Dermis blood vessel endothelial cell (primary cell): ENCODE measurements around the gene PDPN. TPM values are rescaled to one million over a fixed set of nuclear protein-coding genes. Genes with fewer than 3 reads are reported as not detected.

Experiments
- DNase-seq: peaks from one replicate; pipeline ENCODE4 v3.0.0; 2010
- total RNA-seq: library from RNA; depleted of rRNA; stranded (reverse); fragments of >200 nt; gene quantifications from 2 replicates; pipeline ENCODE4 v1.2.3, GENCODE V29; 2014

The PDPN gene
- total RNA-seq, 1 donor from 2014 or later, result 65.0 TPM

- DNase-seq, result no peak
These were observed 2.2 kb upstream of the PDPN start for GRCh38 chr1:13581446-13581845.

DNA sequence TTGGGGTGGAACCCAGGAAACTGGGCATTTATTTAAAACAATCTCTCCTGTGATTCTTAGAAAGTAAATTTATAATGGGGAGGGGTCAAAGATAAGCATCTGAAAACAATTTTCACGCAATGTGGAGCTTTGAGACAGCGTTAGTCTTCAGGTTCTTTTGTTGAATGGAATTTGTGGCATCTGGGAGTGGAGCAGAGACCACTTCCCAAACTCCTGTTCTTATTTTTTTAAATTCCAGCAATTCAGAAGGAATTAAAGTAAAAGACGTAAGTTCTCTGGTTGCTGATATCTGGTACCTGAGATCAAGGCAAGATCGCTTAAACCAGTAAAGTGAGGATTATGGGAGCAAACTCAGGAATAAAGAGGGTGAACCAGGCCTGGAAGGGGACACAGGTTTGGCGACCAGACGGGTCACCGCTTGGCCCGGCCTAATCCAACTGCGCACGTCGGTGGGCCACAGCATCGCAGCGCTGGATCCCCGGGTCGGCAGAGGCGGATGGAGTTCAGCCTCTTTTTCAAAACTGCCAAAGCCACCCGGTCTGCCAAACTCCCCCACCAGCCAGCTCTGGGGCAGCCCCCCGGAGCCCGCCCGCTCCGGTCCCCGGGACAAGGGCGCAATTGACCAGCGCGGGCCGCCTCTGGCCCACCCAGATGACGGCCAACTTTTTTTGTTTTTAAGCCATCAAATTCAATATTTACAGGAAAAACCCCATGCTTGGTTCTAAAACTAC is 754 bp upstream of the PDPN start:
- DNase-seq, result no peak

GRCh38 chr1:13583966-13584791 is 547 bp downstream of the PDPN start:
- no peak for DNase-seq

- DNase-seq, result no peak
These were observed 1.4 kb downstream of the PDPN start for GRCh38 chr1:13584876-13585611.

DNA sequence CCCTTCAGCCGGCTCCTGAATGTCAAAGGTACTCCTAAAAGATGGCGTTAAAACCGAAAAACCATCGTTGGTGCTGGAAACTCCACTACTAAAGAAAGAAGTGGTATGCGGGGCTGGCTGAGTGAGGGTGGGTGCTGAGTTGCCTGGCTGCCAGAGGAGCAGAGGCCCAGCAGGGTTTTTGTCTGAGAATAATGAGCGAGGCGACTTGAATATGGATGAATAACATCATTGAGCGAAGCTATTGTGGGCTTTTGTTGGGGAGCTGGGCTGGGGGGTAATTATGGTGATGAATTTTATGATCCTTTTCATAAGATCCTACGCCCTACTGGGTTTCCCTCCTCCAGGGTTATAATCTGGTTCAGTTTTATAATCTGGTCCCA is 2.0 kb downstream of the PDPN start:
- DNase-seq, result no peak

- no peak for DNase-seq
These were observed 2.4 kb downstream of the PDPN start for GRCh38 chr1:13586001-13586400.

GRCh38 chr1:13587256-13588030 is 3.8 kb downstream of the PDPN start:
- no peak for DNase-seq

GRCh38 chr1:13588946-13589796 is 5.5 kb downstream of the PDPN start:
- DNase-seq, result no peak

GRCh38 chr1:13590486-13590885 is 6.9 kb downstream of the PDPN start:
- DNase-seq, result no peak

DNA sequence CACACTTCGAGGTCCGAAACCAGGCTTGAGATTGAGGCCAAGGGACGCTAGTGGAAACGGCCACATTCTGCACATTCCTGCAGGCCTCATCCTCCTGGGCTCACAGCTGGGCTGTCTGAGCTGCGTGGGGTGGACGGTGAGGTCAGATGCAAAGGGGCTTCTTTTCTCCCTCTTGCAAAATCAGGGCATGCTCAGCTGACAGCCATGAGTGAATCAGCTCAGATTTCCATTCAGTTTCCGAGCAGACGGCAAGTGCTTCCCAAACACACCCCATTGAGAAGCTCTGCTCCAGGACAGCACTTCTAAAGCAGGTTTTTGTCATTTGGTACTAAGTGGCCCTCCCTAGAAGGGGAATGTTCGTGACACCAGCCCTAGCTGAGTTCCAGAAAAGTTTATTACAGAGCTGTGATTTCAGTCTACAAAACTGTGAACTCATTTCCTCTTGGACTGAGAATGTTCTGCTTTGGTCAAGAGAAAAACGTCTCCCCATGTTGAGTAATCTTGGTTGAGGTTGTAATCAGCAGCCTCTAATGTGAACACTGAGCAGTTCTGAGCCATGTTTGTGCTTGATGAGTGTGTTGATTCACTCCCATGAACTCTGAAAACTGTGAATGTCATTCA is 10.0 kb downstream of the PDPN start:
- DNase-seq, result no peak

DNA sequence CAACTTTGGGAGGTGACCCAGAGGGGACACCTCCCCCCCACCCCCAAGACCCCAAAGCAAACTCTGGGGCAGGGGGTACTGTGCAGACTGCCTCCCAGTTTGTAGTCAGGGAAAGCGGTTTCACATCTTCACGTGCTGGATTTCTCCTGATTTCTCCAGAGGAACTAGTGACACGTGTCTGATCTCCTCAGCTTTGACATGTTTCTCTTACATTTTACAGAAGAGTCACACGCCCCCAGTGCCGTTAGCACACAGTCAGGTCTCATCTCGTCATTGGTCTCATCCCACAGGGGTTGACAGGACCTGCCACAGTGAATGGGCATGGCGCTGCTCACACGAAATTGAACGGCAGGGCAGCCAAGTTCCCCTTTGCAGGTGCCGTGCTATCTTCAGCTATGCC is 11.8 kb downstream of the PDPN start:
- no peak for DNase-seq

DNA sequence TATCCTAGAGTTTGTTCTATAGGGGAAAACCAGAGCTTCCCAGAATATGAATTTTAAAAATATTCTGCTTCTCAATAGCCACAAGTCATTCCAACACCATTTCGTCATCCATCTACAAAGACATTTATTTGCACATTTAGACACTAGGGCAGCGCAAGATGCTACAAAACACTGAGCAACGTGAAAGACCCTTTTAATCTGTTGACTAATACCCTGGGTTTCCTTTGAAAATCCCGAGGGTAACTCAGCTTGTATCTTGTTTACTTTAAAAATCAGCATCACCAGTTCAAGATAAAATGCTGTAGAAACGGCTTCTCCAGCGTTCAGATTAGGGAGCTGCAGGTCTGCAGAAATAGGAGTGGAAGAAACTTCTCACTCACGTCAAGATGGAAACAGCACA is 13.5 kb downstream of the PDPN start:
- DNase-seq, result no peak

GRCh38 chr1:13600762-13601453 is 17.3 kb downstream of the PDPN start:
- no peak for DNase-seq

DNA sequence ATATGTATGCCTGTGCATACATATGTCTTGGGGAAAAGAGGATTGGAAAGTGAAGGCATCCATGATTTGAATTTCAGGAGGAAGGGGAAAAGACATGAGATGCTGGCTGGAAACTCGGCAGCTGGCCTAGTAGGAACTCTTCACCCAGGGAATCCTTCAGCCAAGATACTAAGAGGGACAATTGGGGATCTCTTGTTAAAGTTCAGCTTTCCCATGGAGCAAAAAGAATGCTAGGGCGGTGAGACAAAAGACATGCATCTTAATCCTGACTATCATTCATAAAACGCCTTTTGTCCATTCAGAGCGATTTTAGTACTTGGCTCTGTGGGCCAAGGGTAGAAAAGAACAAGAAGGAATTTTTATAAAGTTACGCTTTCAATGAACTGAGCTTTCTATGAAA is 20.5 kb downstream of the PDPN start:
- DNase-seq, result no peak

- no peak for DNase-seq
These were observed 21.1 kb downstream of the PDPN start for GRCh38 chr1:13604721-13605120.

DNA sequence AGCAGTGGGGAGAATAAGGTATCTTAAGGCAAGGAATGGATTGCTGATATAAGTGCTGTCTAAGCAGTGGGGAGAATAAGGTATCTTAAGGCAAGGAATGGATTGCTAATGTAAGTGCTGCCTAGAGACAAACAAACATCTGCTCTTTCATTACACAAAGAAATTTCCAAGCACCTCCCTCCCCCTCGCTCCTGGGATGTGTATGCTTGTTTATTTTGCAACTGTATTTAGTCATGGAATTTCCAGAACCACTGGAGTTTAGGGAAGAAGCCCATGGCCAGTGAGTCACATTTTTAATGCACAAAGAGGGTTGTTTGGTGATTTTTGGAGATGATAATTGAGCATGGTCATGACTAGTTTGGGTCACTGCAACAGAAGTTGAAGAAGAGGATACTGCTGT is 21.5 kb downstream of the PDPN start:
- no peak for DNase-seq

DNA sequence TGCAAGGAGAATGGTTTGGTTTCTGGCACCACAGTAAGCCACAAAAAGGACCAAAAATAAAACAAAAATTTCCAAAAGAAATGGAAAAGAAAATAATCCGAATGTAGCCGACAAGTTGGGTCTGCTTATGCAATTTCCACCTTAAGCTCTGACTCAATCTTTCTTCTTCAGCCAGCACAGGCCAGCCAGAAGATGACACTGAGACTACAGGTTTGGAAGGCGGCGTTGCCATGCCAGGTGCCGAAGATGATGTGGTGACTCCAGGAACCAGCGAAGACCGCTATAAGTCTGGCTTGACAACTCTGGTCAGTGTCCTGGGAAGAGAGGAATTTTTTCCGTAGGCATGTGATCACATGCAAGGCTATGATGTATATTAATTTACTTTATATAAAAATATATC is 23.4 kb downstream of the PDPN start:
- DNase-seq, result no peak

DNA sequence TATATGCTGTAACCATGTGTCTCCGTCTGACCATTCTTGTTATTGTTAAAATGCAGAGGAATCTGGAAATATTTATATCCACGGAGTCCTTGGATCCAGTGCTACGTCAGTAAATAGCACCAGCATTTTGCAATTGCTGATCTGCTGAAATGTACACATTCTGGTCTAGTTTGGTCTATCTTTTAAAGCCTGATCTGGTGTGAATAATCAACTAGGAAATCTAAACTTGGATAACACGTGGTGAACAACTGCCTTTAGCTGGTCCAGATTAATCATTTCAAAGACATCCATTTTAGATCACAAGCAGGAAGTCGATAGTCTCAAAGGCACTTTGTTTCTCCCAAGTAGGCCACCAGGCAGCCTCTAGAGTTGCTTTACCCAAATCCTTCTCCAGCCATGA is 32.6 kb downstream of the PDPN start:
- no peak for DNase-seq

DNA sequence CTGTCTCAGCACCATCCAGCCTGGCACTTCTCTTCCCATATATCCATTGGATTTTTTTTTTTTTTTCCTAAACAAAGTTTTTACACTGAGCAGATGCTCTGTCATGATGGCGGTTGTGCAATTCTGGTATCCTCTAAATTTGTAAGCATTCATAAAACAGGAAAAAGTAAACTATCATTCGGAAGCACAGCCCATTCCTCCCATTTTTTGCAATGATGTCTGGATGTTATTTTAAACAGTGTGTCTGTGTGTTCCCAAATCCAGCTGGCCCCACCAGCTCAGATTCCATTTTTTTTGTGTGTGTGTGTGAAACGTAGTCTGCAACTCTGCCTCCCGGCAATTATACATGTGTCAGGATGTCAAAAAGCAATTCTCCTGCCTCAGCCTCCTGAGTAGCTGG is 33.5 kb downstream of the PDPN start:
- DNase-seq, result no peak

DNA sequence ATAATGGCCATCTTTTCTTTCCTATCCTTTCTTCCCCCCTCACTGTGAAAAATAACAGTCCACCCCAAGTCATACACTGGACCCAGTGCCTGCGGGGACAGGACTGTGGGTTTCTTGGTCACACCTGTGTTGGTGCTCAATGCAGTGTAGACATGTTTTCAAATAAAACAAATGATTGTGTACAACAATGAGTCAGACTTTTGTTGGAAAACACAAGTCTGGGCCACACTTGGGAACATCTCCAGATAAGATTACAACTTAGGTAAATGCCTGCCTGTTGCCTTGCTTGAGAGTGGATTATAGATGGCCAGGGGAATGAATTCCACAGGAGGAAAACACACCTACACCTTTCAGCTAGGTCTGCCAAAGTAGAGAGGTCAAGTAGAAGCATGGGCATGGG is 34.1 kb downstream of the PDPN start:
- DNase-seq, result no peak

DNA sequence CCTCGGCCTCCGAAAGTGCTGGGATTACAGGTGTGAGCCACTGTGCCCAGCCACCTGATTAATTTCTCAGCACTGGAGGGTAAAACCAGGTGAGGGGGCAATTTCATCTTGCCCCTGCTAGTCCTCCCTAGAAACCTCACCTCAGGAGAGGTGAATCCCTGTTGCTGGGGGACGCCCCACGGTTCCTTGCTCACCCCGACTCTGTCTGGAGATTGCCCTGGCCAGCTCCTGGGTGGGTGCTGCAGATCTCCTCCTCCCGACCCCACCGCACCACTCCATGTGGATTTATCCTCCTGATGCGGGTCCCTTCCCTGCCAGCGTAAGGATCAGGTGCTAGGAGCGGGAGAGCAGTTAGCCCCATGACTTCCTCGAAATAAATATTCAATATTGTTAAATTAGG is 34.9 kb downstream of the PDPN start:
- no peak for DNase-seq
